SK-N-SH treated with all-trans-retinoic acid at 6 μM for 48 hours (cell line): ENCODE results near the gene PDGFB.

ENCODE experiments used
- CREB5 ChIP-seq: fragments of 250-450 bp; sonication (Bioruptor Pico); IDR thresholded peaks from 2 replicates; pipeline ENCODE4 v1.5.1; 2020; ENCODE audit warnings: low read depth, mild to moderate bottlenecking, moderate library complexity
- ZC3H10 ChIP-seq: fragments of 250-450 bp; sonication (Bioruptor Pico); IDR thresholded peaks from 2 replicates; pipeline ENCODE4 v1.5.1; 2021; ENCODE audit warnings: mild to moderate bottlenecking, moderate library complexity

- TF ChIP-seq CREB5 (CRISPR knock-in tag) (no peak), ZC3H10 (CRISPR knock-in tag) (no peak)
Measured at GRCh38 chr22:39224550-39224949, 20.2 kb downstream of the PDGFB start.
